ENCODE measurements around the gene ZNF418. TPM values are rescaled to one million over a fixed set of nuclear protein-coding genes. Genes with fewer than 3 reads are reported as not detected.

ZNF418 gene
- 1 to 10 TPM; 2.1 to 6.1 (median 3.3) TPM for total RNA-seq

DNA sequence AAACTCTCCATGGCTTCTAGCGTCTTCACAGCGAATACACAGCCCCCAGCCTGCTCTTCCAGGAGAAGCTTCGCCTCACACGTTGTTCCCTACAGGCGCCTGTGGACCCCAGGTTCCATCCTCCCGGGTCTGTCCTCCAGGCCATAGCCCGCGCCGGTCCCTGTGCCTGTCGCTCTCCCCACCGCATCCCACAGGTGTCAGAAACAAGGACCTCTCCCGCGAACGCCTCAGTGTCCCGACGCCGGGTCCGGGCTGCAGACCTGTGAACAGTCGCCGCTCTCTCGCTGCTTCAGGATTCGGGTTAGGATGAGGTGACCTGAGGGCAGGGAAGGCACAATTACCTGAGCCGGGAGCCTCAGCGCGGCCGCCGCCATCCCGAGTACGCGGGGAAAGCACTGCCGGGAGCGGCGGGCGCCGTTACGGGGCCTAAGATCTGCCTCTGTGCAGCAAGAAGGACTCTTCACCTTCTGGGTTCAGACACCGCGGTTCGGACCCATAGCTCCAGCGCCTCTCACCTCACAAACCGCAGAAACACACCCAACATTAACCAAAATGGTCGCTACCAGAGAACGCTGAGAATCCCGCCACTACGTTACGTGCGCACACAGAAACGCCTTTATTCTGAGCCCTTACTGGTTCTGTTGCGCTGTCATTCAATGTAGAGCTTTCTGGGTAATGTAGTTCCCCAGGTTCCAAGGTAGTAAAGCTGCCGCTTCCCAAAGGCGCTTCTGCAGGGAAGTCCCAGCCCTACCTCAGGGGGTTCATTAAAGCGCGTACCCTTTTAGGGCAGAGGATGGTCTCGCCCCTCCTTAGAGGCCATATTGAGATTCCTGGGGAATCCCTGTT is at the start of gene ZNF418:
Gene ZNF418 (minus strand): TSS at position 583 of the 846 bp plus-strand sequence. CDS start 1,580 bp downstream, outside the sequence.
- 2 to 4% methylated on average over 46 to 54 of the region's 54 CpGs for WGBS, 2 donors
- H3K36me3 ChIP-seq: peaks cover 0 to 78% (median 0%) of the 10 kb centered on the region in 3 donors

DNA sequence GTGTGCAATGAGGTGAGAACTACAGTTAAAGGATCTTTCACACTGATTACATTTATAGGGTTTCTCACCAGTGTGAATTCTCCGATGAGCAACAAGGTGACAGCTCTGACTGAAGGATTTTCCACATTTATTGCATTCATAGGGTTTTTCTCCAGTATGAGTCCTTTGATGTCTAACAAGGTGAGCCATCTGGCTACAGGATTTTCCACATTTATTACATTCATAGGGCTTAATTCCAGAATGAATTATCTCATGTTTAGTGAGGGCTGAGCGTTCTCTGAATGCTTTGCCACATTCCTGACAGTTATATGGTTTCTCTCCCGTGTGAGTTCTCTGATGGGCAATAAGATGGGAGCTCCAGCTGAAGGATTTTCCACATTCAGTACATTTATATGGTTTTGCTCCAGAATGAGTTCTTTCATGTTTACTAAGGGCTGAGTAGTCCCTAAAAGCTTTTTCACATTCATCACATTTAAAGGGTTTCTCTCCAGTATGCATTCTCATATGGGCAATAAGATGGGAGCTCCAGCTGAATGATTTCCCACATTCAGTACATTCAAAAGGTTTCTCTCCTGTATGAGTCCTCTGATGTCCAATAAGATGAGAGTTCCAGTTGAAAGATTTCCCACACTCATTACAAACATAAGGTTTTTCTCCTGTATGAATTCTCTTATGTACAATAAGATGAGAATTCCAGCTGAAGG is 43.5 kb upstream of the ZNF418 start:
- Histone ChIP-seq H3K4me1 (no peaks in the 10 kb centered on the region), H3K4me3 (no peak overlapping the region), H3K27ac (no peak overlapping the region), H3K27me3 (no peaks in the 10 kb centered on the region), H3K36me3 (peaks cover 6 to 100% (median 55%) of the 10 kb centered on the region in 3 donors), H3K9me3 (peaks cover 7 to 100% (median 67%) of the 10 kb centered on the region in 4 donors)
- TF ChIP-seq, protein P1, sequence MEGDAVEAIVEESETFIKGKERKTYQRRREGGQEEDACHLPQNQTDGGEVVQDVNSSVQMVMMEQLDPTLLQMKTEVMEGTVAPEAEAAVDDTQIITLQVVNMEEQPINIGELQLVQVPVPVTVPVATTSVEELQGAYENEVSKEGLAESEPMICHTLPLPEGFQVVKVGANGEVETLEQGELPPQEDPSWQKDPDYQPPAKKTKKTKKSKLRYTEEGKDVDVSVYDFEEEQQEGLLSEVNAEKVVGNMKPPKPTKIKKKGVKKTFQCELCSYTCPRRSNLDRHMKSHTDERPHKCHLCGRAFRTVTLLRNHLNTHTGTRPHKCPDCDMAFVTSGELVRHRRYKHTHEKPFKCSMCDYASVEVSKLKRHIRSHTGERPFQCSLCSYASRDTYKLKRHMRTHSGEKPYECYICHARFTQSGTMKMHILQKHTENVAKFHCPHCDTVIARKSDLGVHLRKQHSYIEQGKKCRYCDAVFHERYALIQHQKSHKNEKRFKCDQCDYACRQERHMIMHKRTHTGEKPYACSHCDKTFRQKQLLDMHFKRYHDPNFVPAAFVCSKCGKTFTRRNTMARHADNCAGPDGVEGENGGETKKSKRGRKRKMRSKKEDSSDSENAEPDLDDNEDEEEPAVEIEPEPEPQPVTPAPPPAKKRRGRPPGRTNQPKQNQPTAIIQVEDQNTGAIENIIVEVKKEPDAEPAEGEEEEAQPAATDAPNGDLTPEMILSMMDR (IDR thresholded peaks at IDR 0.05): no peak
- no peak for TF ChIP-seq EP300 (IDR thresholded peaks at IDR 0.05)
- no peak for TF ChIP-seq POLR2A (IDR thresholded peaks at IDR 0.05)
- 93 to 98% methylated on average over 3 of the region's 3 CpGs for WGBS, 2 donors
- DNase-seq (ENCODE audit: low spot score in 2 of 2): no peak

More for the DNA sequence above, at the start of gene ZNF418:
- TF ChIP-seq, protein P1 (IDR thresholded peaks at IDR 0.05): no peak
- TF ChIP-seq POLR2A (IDR thresholded peaks at IDR 0.05) (no peak), EP300 (IDR thresholded peaks at IDR 0.05) (peak in 1 of 2 donors; percentile 41)
- Histone ChIP-seq H3K27me3 (no peaks in the 10 kb centered on the region), H3K9me3 (peaks cover 0 to 100% (median 32%) of the 10 kb centered on the region in 4 donors), H3K4me3 (peak within 1 kb of the TSS; percentile 30 to 64 (median 48)), H3K4me1 (peaks cover 0 to 7% (median 0%) of the 10 kb centered on the region in 4 donors), H3K27ac (peak within 1 kb of the TSS in 3 of 4 donors; percentile 67 to 80 (median 75))
- DNase-seq (ENCODE audit: low spot score in 2 of 2): peak in 1 of 2 donors; percentile 37

DNA sequence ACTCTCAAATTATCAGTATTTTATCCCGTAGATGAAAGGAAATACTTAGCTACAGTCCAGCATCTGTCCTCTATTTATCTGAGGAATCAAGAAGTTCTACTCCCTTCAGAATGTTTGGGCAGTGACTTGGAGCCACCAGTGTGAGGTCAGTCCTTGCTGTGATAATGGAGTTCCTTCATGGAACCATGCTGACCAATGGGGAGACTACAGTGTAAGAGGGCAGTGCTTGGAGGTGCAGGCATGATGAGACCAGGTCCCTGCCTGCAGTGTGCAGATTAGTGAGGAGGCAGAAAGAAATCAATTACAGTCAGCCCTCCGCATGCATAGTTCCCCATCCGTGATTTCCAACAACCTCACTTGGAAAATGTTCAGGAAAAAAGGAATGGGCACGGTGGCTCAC is 39.2 kb upstream of the ZNF418 start, which contains the start of gene C19orf18:
Gene C19orf18 (minus strand): TSS at position 101 of the 400 bp plus-strand sequence. CDS start 102 bp downstream, outside the sequence.
- Histone ChIP-seq H3K9me3 (peaks cover 12 to 100% (median 52%) of the 10 kb centered on the region in 4 donors), H3K27ac (no peak within 1 kb of the TSS), H3K4me3 (no peak within 1 kb of the TSS), H3K4me1 (no peaks in the 10 kb centered on the region), H3K27me3 (no peaks in the 10 kb centered on the region), H3K36me3 (peaks cover 3 to 98% (median 12%) of the 10 kb centered on the region in 3 donors)
- TF ChIP-seq, protein P1 (IDR thresholded peaks at IDR 0.05): no peak
- TF ChIP-seq EP300 (IDR thresholded peaks at IDR 0.05) (no peak), POLR2A (IDR thresholded peaks at IDR 0.05) (no peak)
- WGBS, 2 donors: 83 to 95% methylated on average over 4 of the region's 4 CpGs
- DNase-seq (ENCODE audit: low spot score in 2 of 2): no peak

DNA sequence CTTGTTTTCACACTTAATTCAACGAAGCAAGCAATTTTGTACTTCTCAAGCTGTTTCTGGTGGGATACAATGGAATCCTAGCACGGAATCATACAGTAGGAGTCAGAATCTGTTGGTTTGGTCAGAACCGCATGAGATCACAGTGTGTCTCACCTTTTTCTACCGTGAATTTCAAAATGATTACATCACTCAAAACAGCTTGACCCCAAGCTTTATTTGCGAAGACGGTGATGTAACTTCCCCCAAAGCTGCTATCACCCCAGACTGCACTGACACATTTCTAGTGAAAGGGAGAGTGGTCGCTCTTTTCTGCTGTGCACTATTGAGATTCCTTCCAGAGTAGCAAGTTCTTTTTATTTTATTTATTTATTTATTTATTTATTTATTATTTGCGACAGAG is 29.6 kb upstream of the ZNF418 start:
- no peak for DNase-seq (ENCODE audit: low spot score in 2 of 2)
- no peak overlapping the region for H3K27ac ChIP-seq
- TF ChIP-seq POLR2A (IDR thresholded peaks at IDR 0.05) (no peak), EP300 (IDR thresholded peaks at IDR 0.05) (no peak)
- TF ChIP-seq, protein P1 (IDR thresholded peaks at IDR 0.05): no peak
- peaks cover 0 to 93% (median 0%) of the 10 kb centered on the region in 3 donors for H3K36me3 ChIP-seq
- no peak overlapping the region for H3K4me3 ChIP-seq
- no peaks in the 10 kb centered on the region for H3K27me3 ChIP-seq
- no peaks in the 10 kb centered on the region for H3K4me1 ChIP-seq
- WGBS, 2 donors: 83 to 97% methylated on average over 8 of the region's 8 CpGs
- H3K9me3 ChIP-seq: peaks cover 0 to 100% (median 29%) of the 10 kb centered on the region in 4 donors
